H1 (cell line): Measurements from ENCODE around the gene FKBP1B.

Experiments used
- BCL11A ChIP-seq, 2 experiments: IDR thresholded peaks; one replicate each; pipeline ENCODE4 v1.6.1; 2011; ENCODE audit warnings: low read depth in 2 of 2, low read length in 2 of 2, mild to moderate bottlenecking in 2 of 2
- CEBPB ChIP-seq: IDR thresholded peaks from 2 replicates; pipeline ENCODE4 v1.6.1; 2012; ENCODE audit warnings: low read depth, low read length
- CTCF ChIP-seq, 3 experiments: IDR thresholded peaks; 1 replicate in 2 of 3; 2 replicates in 1 of 3; pipeline versions ENCODE4 v1.5.1 to v1.6.1; 2011; ENCODE audit warnings: low read length in 3 of 3, mild to moderate bottlenecking in 3 of 3, inconsistent platforms in 2 of 3, low read depth in 1 of 3, moderate library complexity in 1 of 3; ENCODE audit not compliant: insufficient read depth in 1 of 3; ENCODE audit errors: control extremely low read depth in 1 of 3
- EGR1 ChIP-seq: IDR thresholded peaks from 2 replicates; pipeline ENCODE4 v1.6.1; 2011; ENCODE audit warnings: low read depth, low read length, borderline replicate concordance
- EP300 ChIP-seq, 2 experiments: IDR thresholded peaks; 1 replicate in 1 of 2; 2 replicates in 1 of 2; pipeline ENCODE4 v1.6.1; 2011 to 2012; ENCODE audit warnings: low read depth in 2 of 2, low read length in 2 of 2, mild to moderate bottlenecking in 2 of 2, borderline replicate concordance in 1 of 2, inconsistent platforms in 1 of 2, moderate library complexity in 1 of 2
- POLR2A ChIP-seq, 2 experiments: IDR thresholded peaks; 1 replicate in 1 of 2; 2 replicates in 1 of 2; pipeline ENCODE4 v1.6.1; 2011; ENCODE audit warnings: low read depth in 2 of 2, low read length in 2 of 2, mild to moderate bottlenecking in 2 of 2; ENCODE audit errors: control extremely low read depth in 1 of 2
- SP2 ChIP-seq: IDR thresholded peaks from 2 replicates; pipeline ENCODE4 v1.6.1; 2012; ENCODE audit warnings: mild to moderate bottlenecking, low read length, inconsistent platforms

GRCh38 chr2:24052951-24053350 lies 3.4 kb downstream of the FKBP1B start:
- TF ChIP-seq CEBPB = no peak
- no peak for TF ChIP-seq EGR1
- no peak for TF ChIP-seq EP300 (IDR thresholded peaks at IDR 0.05; ENCODE audit: borderline replicate concordance in 1 of 2, low read depth in 2 of 2, low read length in 2 of 2)
- TF ChIP-seq BCL11A (IDR thresholded peaks at IDR 0.05; ENCODE audit: low read depth in 2 of 2, low read length in 2 of 2) = no peak
- TF ChIP-seq CTCF (IDR thresholded peaks at IDR 0.05; ENCODE audit: control extremely low read depth in 1 of 3, insufficient read depth in 1 of 3, low read depth in 1 of 3, low read length in 3 of 3) = no peak
- TF ChIP-seq SP2 = no peak
- no peak for TF ChIP-seq POLR2A (IDR thresholded peaks at IDR 0.05; ENCODE audit: control extremely low read depth in 1 of 2, low read depth in 2 of 2, low read length in 2 of 2)
